Neural crest cell (in vitro differentiated cells): ENCODE results near the gene SH3RF3. TPM values are rescaled to one million over a fixed set of nuclear protein-coding genes. Genes with fewer than 3 reads are reported as not detected.

Experiments
- DNase-seq: peaks from one replicate; pipeline ENCODE4 v3.0.0; 2021; ENCODE audit warnings: low read depth, mixed read lengths, low spot score
- H3K27ac Mint-ChIP-seq: one replicate; pipeline ENCODE4 v1.8.0; 2021; ENCODE audit warnings: mild to moderate bottlenecking, mixed read lengths; ENCODE audit not compliant: unreplicated experiment
- H3K27me3 Mint-ChIP-seq: 2 replicates; pipeline ENCODE4 v1.8.0; 2021; ENCODE audit warnings: low read depth, mild to moderate bottlenecking, mixed read lengths
- H3K36me3 Mint-ChIP-seq: 2 replicates; pipeline ENCODE4 v1.8.0; 2021; ENCODE audit warnings: low read depth, mild to moderate bottlenecking, mixed read lengths
- H3K4me1 Mint-ChIP-seq: 2 replicates; pipeline ENCODE4 v1.8.0; 2021; ENCODE audit warnings: mixed read lengths
- H3K4me3 Mint-ChIP-seq: one replicate; pipeline ENCODE4 v1.8.0; 2021; ENCODE audit warnings: mild to moderate bottlenecking, mixed read lengths
- H3K9me3 Mint-ChIP-seq: 2 replicates; pipeline ENCODE4 v1.8.0; 2021; ENCODE audit warnings: mixed read lengths
- CTCF ChIP-seq: fragments of 200-600 bp; sonication (generic); conservative IDR thresholded peaks from 2 replicates; pipeline ENCODE4 v1.5.0; 2021; ENCODE audit warnings: antibody characterized with exemption, mild to moderate bottlenecking
- total RNA-seq: library from RNA; stranded (reverse); gene quantifications from 2 replicates; pipeline ENCODE4 v1.2.1, GENCODE V29; 2021

The SH3RF3 gene
- total RNA-seq, 1 donor from 2014 or later = 0.70 TPM

- H3K4me3 Mint-ChIP-seq = no peak overlapping the region
- peaks cover 2% of the 10 kb centered on the region for H3K9me3 Mint-ChIP-seq
- H3K36me3 Mint-ChIP-seq = no peaks in the 10 kb centered on the region
- TF ChIP-seq CTCF = no peak
- no peak for DNase-seq
- no peaks in the 10 kb centered on the region for H3K4me1 Mint-ChIP-seq
- no peaks in the 10 kb centered on the region for H3K27me3 Mint-ChIP-seq
- H3K27ac Mint-ChIP-seq = no peak overlapping the region
These were observed 299.3 kb downstream of the SH3RF3 start for GRCh38 chr2:109428281-109428680.

- Mint-ChIP-seq H3K36me3 (no peaks in the 10 kb centered on the region), H3K27ac (no peak overlapping the region), H3K9me3 (peaks cover 2% of the 10 kb centered on the region), H3K4me1 (no peaks in the 10 kb centered on the region), H3K4me3 (no peak overlapping the region), H3K27me3 (no peaks in the 10 kb centered on the region)
- no peak for TF ChIP-seq CTCF
- no peak for DNase-seq
These were observed 300.0 kb downstream of the SH3RF3 start for GRCh38 chr2:109428841-109429566.

GRCh38 chr2:109429567-109430328 lies 300.7 kb downstream of the SH3RF3 start:
- Mint-ChIP-seq H3K27ac (no peak overlapping the region), H3K4me3 (no peak overlapping the region), H3K9me3 (peaks cover 2% of the 10 kb centered on the region), H3K27me3 (no peaks in the 10 kb centered on the region), H3K36me3 (no peaks in the 10 kb centered on the region), H3K4me1 (no peaks in the 10 kb centered on the region)
- DNase-seq = no peak
- TF ChIP-seq CTCF = no peak

GRCh38 chr2:109430329-109430636 lies 301.3 kb downstream of the SH3RF3 start:
- H3K27me3 Mint-ChIP-seq = no peaks in the 10 kb centered on the region
- H3K4me1 Mint-ChIP-seq = no peaks in the 10 kb centered on the region
- H3K27ac Mint-ChIP-seq = no peak overlapping the region
- no peak overlapping the region for H3K4me3 Mint-ChIP-seq
- H3K9me3 Mint-ChIP-seq = peaks cover 2% of the 10 kb centered on the region
- no peak for DNase-seq
- no peak for TF ChIP-seq CTCF
- no peaks in the 10 kb centered on the region for H3K36me3 Mint-ChIP-seq

GRCh38 chr2:109432421-109432820 lies 303.4 kb downstream of the SH3RF3 start:
- no peak overlapping the region for H3K27ac Mint-ChIP-seq
- H3K4me3 Mint-ChIP-seq = no peak overlapping the region
- TF ChIP-seq CTCF = no peak

More at GRCh38 chr2:109432421-109432820, 303.4 kb downstream of the SH3RF3 start:
- no peaks in the 10 kb centered on the region for H3K4me1 Mint-ChIP-seq
- H3K36me3 Mint-ChIP-seq = no peaks in the 10 kb centered on the region
- H3K27me3 Mint-ChIP-seq = no peaks in the 10 kb centered on the region
- no peak for DNase-seq
- H3K9me3 Mint-ChIP-seq = no peaks in the 10 kb centered on the region
